ENCODE measurements around the gene PLCG2.
"Not testable (repeated sequence)": the region's sequence is repeated elsewhere in the genome, so short reads cannot be mapped to it uniquely, and the experiment has no call there.

The PLCG2 gene

GRCh38 chr16:81994485-81994884, 215.4 kb downstream of the PLCG2 start:
- DNase-seq = no peak

- DNase-seq = no peak
Measured at GRCh38 chr16:81995651-81996050, 216.6 kb downstream of the PLCG2 start.

- no peak for DNase-seq
Measured at GRCh38 chr16:81996664-81997509, 217.8 kb downstream of the PLCG2 start.

- DNase-seq = no peak
Measured at GRCh38 chr16:81997738-81998137, 218.6 kb downstream of the PLCG2 start.

- DNase-seq = no peak
Measured at GRCh38 chr16:82002831-82003230, 223.7 kb downstream of the PLCG2 start.

- DNase-seq = no peak
Measured at GRCh38 chr16:82004601-82005000, 225.5 kb downstream of the PLCG2 start.

- DNase-seq = no peak
Measured at GRCh38 chr16:82005027-82005830, 226.1 kb downstream of the PLCG2 start.

- DNase-seq = no peak
Measured at GRCh38 chr16:82006036-82006435, 226.9 kb downstream of the PLCG2 start.

- no peak for DNase-seq
Measured at GRCh38 chr16:82007189-82007588, 228.1 kb downstream of the PLCG2 start.

- DNase-seq = no peak
Measured at GRCh38 chr16:82008957-82009592, 230.0 kb downstream of the PLCG2 start.

GRCh38 chr16:82009789-82010188, 230.7 kb downstream of the PLCG2 start:
- DNase-seq = not testable (repeated sequence)

- DNase-seq = no peak
Measured at GRCh38 chr16:82010649-82011048, 231.6 kb downstream of the PLCG2 start.

GRCh38 chr16:82011199-82011641, 232.1 kb downstream of the PLCG2 start, which contains the start of gene SDR42E1:
SDR42E1 (minus strand) TSS chr16:82011470; CDS start chr16:82000858, 10,612 bp downstream.
- no peak for DNase-seq

All from amygdala (tissue), 56 donors.